ENCODE measurements around the gene GRPEL1. TPM values are rescaled to one million over a fixed set of nuclear protein-coding genes. Genes with fewer than 3 reads are reported as not detected.
A peak's percentile ranks its signal among the peaks of the same experiment; 100 is the strongest.

Gene GRPEL1
- polyA plus RNA-seq, 4 donors = 27.6 to 36.8 (median 31.3) TPM

GRCh38 chr4:7034262-7035081, 33.4 kb downstream of the GRPEL1 start:
- no peaks in the 10 kb centered on the region for H3K9me3 ChIP-seq (ENCODE audit: control insufficient read depth in 2 of 2, insufficient read depth in 1 of 2, low read depth in 1 of 2, low read length in 1 of 2)
- FAIRE-seq = no peak
- no peak overlapping the region for H3K27ac ChIP-seq (ENCODE audit: low read depth in 1 of 3, low read length in 2 of 3)
- peak in 1 of 2 donors; percentile 26 for DNase-seq
- H3K36me3 ChIP-seq (ENCODE audit: control insufficient read depth in 3 of 3, insufficient read depth in 2 of 3, low read depth in 1 of 3, low read length in 3 of 3) = peaks cover 3 to 40% (median 16%) of the 10 kb centered on the region in 3 donors
- no peaks in the 10 kb centered on the region for H3K27me3 ChIP-seq (ENCODE audit: control insufficient read depth in 3 of 3, insufficient read depth in 3 of 3, low read length in 3 of 3)
- 68 to 73% (median 71%) methylated on average over 20 of the region's 20 CpGs for WGBS, 3 donors
- H3K4me3 ChIP-seq (ENCODE audit: low read depth in 1 of 3, low read length in 3 of 3) = no peak overlapping the region
- H3K4me1 ChIP-seq (ENCODE audit: control insufficient read depth in 3 of 3, insufficient read depth in 2 of 3, low read depth in 1 of 3, low read length in 2 of 3) = no peaks in the 10 kb centered on the region

DNA sequence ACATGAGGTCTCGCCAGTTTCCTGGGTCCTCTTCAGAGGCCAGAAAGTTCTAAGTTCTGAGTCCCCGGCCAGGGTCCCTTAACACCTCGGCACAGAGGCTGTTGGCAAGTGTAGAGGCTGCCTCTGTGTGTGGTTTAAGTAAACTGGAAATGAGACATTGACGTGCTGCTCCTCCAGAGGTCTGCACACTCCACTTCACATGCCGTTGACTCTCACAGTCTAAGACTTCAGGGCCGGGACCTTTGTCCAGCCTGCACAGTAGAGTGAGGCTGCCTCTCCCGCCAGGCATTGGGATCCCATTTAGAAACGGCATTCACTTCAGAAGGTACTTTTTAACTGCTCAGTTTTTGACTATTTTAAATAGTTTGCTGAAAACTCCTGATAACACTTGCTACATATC, 35.3 kb downstream of the GRPEL1 start:
- 85 to 87% (median 86%) methylated on average over 8 of the region's 8 CpGs for WGBS, 3 donors

GRCh38 chr4:7031558-7032449, 36.1 kb downstream of the GRPEL1 start:
- Histone ChIP-seq H3K36me3 (ENCODE audit: control insufficient read depth in 3 of 3, insufficient read depth in 2 of 3, low read depth in 1 of 3, low read length in 3 of 3) (peaks cover 5 to 59% (median 16%) of the 10 kb centered on the region in 3 donors), H3K4me1 (ENCODE audit: control insufficient read depth in 3 of 3, insufficient read depth in 2 of 3, low read depth in 1 of 3, low read length in 2 of 3) (no peaks in the 10 kb centered on the region), H3K9me3 (ENCODE audit: control insufficient read depth in 2 of 2, insufficient read depth in 1 of 2, low read depth in 1 of 2, low read length in 1 of 2) (no peaks in the 10 kb centered on the region), H3K27ac (ENCODE audit: low read depth in 1 of 3, low read length in 2 of 3) (no peak overlapping the region), H3K27me3 (ENCODE audit: control insufficient read depth in 3 of 3, insufficient read depth in 3 of 3, low read length in 3 of 3) (no peaks in the 10 kb centered on the region), H3K4me3 (ENCODE audit: low read depth in 1 of 3, low read length in 3 of 3) (no peak overlapping the region)
- FAIRE-seq (no peak), DNase-seq (no peak)
- 80 to 88% (median 84%) methylated on average over 35 of the region's 35 CpGs for WGBS, 3 donors

More for the DNA sequence above, 35.3 kb downstream of the GRPEL1 start:
- Histone ChIP-seq H3K4me1 (ENCODE audit: control insufficient read depth in 3 of 3, insufficient read depth in 2 of 3, low read depth in 1 of 3, low read length in 2 of 3) (no peaks in the 10 kb centered on the region), H3K27ac (ENCODE audit: low read depth in 1 of 3, low read length in 2 of 3) (no peak overlapping the region), H3K27me3 (ENCODE audit: control insufficient read depth in 3 of 3, insufficient read depth in 3 of 3, low read length in 3 of 3) (no peaks in the 10 kb centered on the region), H3K4me3 (ENCODE audit: low read depth in 1 of 3, low read length in 3 of 3) (no peak overlapping the region), H3K9me3 (ENCODE audit: control insufficient read depth in 2 of 2, insufficient read depth in 1 of 2, low read depth in 1 of 2, low read length in 1 of 2) (no peaks in the 10 kb centered on the region), H3K36me3 (ENCODE audit: control insufficient read depth in 3 of 3, insufficient read depth in 2 of 3, low read depth in 1 of 3, low read length in 3 of 3) (peaks cover 5 to 52% (median 16%) of the 10 kb centered on the region in 3 donors)
- no peak for FAIRE-seq
- DNase-seq = no peak

- no peak for DNase-seq
- H3K36me3 ChIP-seq (ENCODE audit: control insufficient read depth in 3 of 3, insufficient read depth in 2 of 3, low read depth in 1 of 3, low read length in 3 of 3) = peaks cover 5 to 67% (median 19%) of the 10 kb centered on the region in 3 donors
- no peak for FAIRE-seq
- no peak overlapping the region for H3K27ac ChIP-seq (ENCODE audit: low read depth in 1 of 3, low read length in 2 of 3)
- 91 to 98% (median 95%) methylated on average over 10 of the region's 10 CpGs for WGBS, 3 donors
- no peaks in the 10 kb centered on the region for H3K4me1 ChIP-seq (ENCODE audit: control insufficient read depth in 3 of 3, insufficient read depth in 2 of 3, low read depth in 1 of 3, low read length in 2 of 3)
- H3K27me3 ChIP-seq (ENCODE audit: control insufficient read depth in 3 of 3, insufficient read depth in 3 of 3, low read length in 3 of 3) = no peaks in the 10 kb centered on the region
- H3K9me3 ChIP-seq (ENCODE audit: control insufficient read depth in 2 of 2, insufficient read depth in 1 of 2, low read depth in 1 of 2, low read length in 1 of 2) = no peaks in the 10 kb centered on the region
- no peak overlapping the region for H3K4me3 ChIP-seq (ENCODE audit: low read depth in 1 of 3, low read length in 3 of 3)
Measured at GRCh38 chr4:7030856-7031255, 37.0 kb downstream of the GRPEL1 start.

DNA sequence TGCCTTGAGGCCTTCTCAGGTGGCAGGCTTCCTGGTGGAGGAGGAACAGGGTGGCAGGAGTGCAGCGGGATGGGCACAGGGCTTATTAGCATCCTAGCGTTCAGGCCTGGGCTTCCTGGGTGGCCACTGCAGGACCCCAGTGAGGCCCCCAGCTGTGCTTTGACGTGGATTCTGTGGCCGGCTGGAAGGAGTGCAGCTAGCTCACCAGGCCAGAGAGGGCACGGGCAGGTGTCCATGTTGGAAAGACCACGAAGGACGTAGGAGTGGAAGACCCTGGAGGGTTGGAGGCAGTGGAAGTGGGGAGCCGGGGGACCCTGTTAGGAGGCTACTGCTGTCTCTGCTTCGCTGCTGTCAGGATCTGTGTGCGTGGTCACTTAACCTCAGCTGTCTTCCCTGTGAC, 37.9 kb downstream of the GRPEL1 start:
- DNase-seq (no peak), FAIRE-seq (no peak)
- H3K9me3 ChIP-seq (ENCODE audit: control insufficient read depth in 2 of 2, insufficient read depth in 1 of 2, low read depth in 1 of 2, low read length in 1 of 2) = no peaks in the 10 kb centered on the region
- no peak overlapping the region for H3K27ac ChIP-seq (ENCODE audit: low read depth in 1 of 3, low read length in 2 of 3)
- 94 to 98% (median 97%) methylated on average over 10 of the region's 10 CpGs for WGBS, 3 donors
- no peaks in the 10 kb centered on the region for H3K27me3 ChIP-seq (ENCODE audit: control insufficient read depth in 3 of 3, insufficient read depth in 3 of 3, low read length in 3 of 3)
- no peak overlapping the region for H3K4me3 ChIP-seq (ENCODE audit: low read depth in 1 of 3, low read length in 3 of 3)
- H3K36me3 ChIP-seq (ENCODE audit: control insufficient read depth in 3 of 3, insufficient read depth in 2 of 3, low read depth in 1 of 3, low read length in 3 of 3) = peaks cover 5 to 76% (median 21%) of the 10 kb centered on the region in 3 donors
- H3K4me1 ChIP-seq (ENCODE audit: control insufficient read depth in 3 of 3, insufficient read depth in 2 of 3, low read depth in 1 of 3, low read length in 2 of 3) = no peaks in the 10 kb centered on the region

- Histone ChIP-seq H3K4me3 (ENCODE audit: low read depth in 1 of 3, low read length in 3 of 3) (no peak overlapping the region), H3K36me3 (ENCODE audit: control insufficient read depth in 3 of 3, insufficient read depth in 2 of 3, low read depth in 1 of 3, low read length in 3 of 3) (peaks cover 5 to 83% (median 21%) of the 10 kb centered on the region in 3 donors), H3K4me1 (ENCODE audit: control insufficient read depth in 3 of 3, insufficient read depth in 2 of 3, low read depth in 1 of 3, low read length in 2 of 3) (no peaks in the 10 kb centered on the region), H3K27ac (ENCODE audit: low read depth in 1 of 3, low read length in 2 of 3) (no peak overlapping the region), H3K9me3 (ENCODE audit: control insufficient read depth in 2 of 2, insufficient read depth in 1 of 2, low read depth in 1 of 2, low read length in 1 of 2) (no peaks in the 10 kb centered on the region), H3K27me3 (ENCODE audit: control insufficient read depth in 3 of 3, insufficient read depth in 3 of 3, low read length in 3 of 3) (no peaks in the 10 kb centered on the region)
- no peak for FAIRE-seq
- no peak for DNase-seq
- WGBS, 3 donors = 81 to 92% (median 88%) methylated on average over 12 of the region's 12 CpGs
Measured at GRCh38 chr4:7029212-7029611, 38.7 kb downstream of the GRPEL1 start.

GRCh38 chr4:7027913-7028312, 40.0 kb downstream of the GRPEL1 start:
- DNase-seq = no peak
- Histone ChIP-seq H3K36me3 (ENCODE audit: control insufficient read depth in 3 of 3, insufficient read depth in 2 of 3, low read depth in 1 of 3, low read length in 3 of 3) (peaks cover 7 to 88% (median 27%) of the 10 kb centered on the region in 3 donors), H3K27ac (ENCODE audit: low read depth in 1 of 3, low read length in 2 of 3) (no peak overlapping the region), H3K27me3 (ENCODE audit: control insufficient read depth in 3 of 3, insufficient read depth in 3 of 3, low read length in 3 of 3) (no peaks in the 10 kb centered on the region), H3K4me3 (ENCODE audit: low read depth in 1 of 3, low read length in 3 of 3) (no peak overlapping the region), H3K4me1 (ENCODE audit: control insufficient read depth in 3 of 3, insufficient read depth in 2 of 3, low read depth in 1 of 3, low read length in 2 of 3) (no peaks in the 10 kb centered on the region), H3K9me3 (ENCODE audit: control insufficient read depth in 2 of 2, insufficient read depth in 1 of 2, low read depth in 1 of 2, low read length in 1 of 2) (no peaks in the 10 kb centered on the region)
- 84 to 88% (median 87%) methylated on average over 5 of the region's 5 CpGs for WGBS, 3 donors
- no peak for FAIRE-seq

DNA sequence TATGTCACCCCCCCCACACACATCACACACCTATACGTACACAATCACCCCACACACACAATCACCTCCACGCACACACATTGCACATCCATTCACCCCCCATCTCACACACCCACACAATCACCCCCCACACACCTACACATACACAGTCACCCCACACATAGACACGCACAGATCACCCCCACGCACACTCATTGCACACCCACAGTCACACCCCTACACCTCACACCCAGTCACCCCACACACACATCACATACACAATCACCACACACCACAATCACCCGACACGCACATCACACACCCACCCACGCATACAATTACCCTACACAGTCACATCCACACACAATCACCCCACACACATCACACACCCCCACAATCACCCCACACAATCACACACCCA, 40.6 kb downstream of the GRPEL1 start:
- Histone ChIP-seq H3K9me3 (ENCODE audit: control insufficient read depth in 2 of 2, insufficient read depth in 1 of 2, low read depth in 1 of 2, low read length in 1 of 2) (no peaks in the 10 kb centered on the region), H3K4me3 (ENCODE audit: low read depth in 1 of 3, low read length in 3 of 3) (no peak overlapping the region), H3K27ac (ENCODE audit: low read depth in 1 of 3, low read length in 2 of 3) (no peak overlapping the region), H3K36me3 (ENCODE audit: control insufficient read depth in 3 of 3, insufficient read depth in 2 of 3, low read depth in 1 of 3, low read length in 3 of 3) (peaks cover 7 to 88% (median 26%) of the 10 kb centered on the region in 3 donors), H3K27me3 (ENCODE audit: control insufficient read depth in 3 of 3, insufficient read depth in 3 of 3, low read length in 3 of 3) (no peaks in the 10 kb centered on the region), H3K4me1 (ENCODE audit: control insufficient read depth in 3 of 3, insufficient read depth in 2 of 3, low read depth in 1 of 3, low read length in 2 of 3) (no peaks in the 10 kb centered on the region)
- no peak for DNase-seq
- WGBS, 3 donors = 93 to 96% (median 93%) methylated on average over 7 of the region's 7 CpGs
- FAIRE-seq = no peak

All from small intestine (tissue), 7 donors.